Measurements from ENCODE around the gene SRGAP2C. TPM values are rescaled to one million over a fixed set of nuclear protein-coding genes. Genes with fewer than 3 reads are reported as not detected.
"Not testable (repeated sequence)": the region's sequence is repeated elsewhere in the genome, so short reads cannot be mapped to it uniquely, and the experiment has no call there.

The SRGAP2C gene
- total RNA-seq, 4 donors from 2014 or later = 7.8 to 22.7 (median 11.6) TPM

DNA sequence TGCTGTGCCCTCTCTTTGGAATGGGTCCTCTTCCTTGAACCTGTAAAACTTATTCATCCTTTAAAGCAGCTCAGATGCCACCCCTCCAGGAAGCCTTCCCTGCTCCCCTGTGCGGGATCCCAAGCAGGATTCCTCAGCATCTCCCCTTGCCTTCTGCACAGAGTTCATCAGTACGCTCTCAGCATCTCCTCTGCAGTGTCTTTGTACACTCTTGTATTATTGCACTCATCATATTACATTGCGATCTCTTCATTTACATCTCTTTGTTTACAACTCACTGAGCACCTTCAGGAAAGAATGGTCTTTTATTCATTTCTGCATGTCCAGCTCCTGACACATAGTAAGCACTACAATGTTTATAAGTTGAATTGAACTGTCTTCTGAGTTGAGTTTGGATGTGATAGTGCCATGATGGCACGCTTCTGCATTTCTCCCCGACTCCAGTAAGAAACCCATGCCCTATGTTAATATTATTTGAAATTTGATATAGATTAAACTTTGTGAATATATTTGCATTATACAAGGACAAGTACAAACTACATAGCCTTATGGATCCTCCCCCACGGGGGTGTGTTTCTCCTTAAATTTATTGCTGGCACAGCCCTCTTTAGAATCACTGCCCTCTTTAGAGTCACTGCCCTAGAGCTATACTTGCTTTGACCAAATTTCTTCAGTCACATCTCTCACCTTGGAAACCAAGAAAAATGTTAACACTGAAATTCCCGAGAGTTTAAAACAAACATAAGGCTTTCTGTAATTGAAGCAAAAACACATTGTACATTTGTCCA, 12.5 kb downstream of the SRGAP2C start:
- H3K9me3 ChIP-seq; intact Hi-C loops (cut with DNase I); H3K27ac ChIP-seq; H3K4me3 ChIP-seq (replicated peaks in 1 of 3); H3K27me3 ChIP-seq; H3K4me1 ChIP-seq; H3K36me3 ChIP-seq; DNase-seq: not testable (repeated sequence)
- 97 to 100% methylated on average over 3 of the region's 7 CpGs for WGBS, 2 donors

DNA sequence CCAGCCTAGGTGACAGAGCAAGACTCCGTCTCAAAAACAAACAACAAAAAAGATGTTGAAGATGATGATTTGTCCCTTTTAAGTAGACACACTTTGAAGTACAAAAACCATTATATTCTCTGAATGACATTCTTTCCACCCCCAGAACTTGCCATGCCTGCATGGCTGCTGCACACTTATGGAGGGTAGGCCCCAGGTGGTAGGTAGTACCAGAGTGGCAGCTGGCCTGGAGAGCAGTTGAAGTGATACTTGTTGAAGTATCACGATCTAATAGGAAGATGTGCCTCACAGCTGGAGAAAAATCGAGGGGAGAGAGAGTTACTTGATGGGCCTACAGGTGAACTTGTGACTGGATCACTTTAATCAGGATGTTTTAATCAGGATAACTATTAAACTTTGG, 15.0 kb downstream of the SRGAP2C start:
- H3K27me3 ChIP-seq; H3K9me3 ChIP-seq; DNase-seq; H3K4me3 ChIP-seq (replicated peaks in 1 of 3); intact Hi-C loops (cut with DNase I); H3K27ac ChIP-seq; H3K36me3 ChIP-seq; H3K4me1 ChIP-seq: not testable (repeated sequence)
- 91 to 92% methylated on average over 1 of the region's 3 CpGs for WGBS, 2 donors

DNA sequence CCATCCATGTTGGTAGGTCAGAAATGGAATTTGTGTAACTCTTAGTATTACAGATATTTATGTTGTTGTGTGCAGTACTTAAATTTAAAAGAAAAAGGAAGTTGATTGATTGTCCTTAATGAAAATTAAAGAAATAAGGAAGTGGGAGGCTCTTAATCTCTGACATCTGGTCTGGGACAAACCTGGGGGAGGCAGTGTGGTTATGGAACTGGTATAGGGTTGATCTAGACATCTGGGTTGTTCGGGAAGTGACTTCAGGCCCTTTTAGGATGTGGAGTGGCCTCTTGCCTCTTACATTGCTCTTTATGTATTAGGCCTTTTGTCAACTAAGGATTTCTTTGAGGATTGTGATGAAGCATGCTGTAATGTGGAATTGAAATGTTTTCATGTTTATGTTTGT, 15.5 kb downstream of the SRGAP2C start:
- H3K36me3 ChIP-seq; H3K9me3 ChIP-seq; H3K4me1 ChIP-seq; intact Hi-C loops (cut with DNase I); DNase-seq; H3K27me3 ChIP-seq; H3K4me3 ChIP-seq (replicated peaks in 1 of 3); H3K27ac ChIP-seq: not testable (repeated sequence)
- no CpG with 5 or more reads among the region's 1 CpG for WGBS, 2 donors

DNA sequence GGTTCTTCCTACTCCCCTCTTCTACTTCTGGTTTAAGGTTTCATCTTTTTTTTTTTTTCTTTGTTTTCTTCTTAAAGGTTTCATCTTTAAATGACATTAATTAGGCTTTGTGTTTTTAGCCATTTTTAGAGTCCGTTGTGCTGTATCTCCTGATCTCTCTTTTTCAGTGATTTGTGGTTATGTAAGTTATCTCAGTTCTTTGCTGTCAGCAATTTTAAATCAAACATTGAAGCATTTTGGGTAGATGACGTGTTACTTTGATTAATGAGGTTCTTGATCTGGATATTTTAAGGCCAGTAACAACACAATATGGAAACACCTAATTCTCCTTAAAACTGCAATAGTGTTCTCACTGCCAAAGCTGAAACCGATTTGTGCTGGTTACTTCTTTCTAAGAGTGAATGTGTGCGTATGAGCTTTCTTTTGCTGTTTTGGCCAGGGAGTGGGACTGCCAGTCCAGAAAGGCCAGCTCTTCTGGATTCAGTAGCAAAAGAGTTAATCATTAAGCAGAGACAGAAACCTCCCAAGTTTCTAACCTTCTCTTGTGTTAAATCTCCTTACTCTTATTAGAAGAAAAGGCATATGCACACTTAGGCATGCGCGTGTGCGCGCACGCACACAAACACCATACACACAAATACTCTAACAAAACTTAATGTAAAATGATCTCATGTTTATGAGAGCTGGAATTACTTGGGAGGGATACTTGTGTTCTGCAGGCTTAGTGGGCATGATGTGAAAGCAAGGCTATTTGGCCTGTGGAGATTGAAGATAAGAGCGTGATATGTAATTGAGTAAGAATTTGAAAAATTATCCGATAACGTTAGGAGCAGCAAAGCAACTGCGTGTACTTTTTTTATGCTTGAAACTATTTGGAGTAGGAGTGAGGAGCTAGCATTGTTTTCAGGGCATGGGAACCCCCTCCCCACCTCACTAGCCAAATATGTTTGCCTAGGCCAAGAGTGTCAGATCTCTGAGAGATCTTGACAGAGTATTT, 16.5 kb downstream of the SRGAP2C start:
- H3K27me3 ChIP-seq; H3K4me3 ChIP-seq (replicated peaks in 1 of 3); H3K36me3 ChIP-seq; intact Hi-C loops (cut with DNase I); H3K9me3 ChIP-seq; DNase-seq; H3K4me1 ChIP-seq; H3K27ac ChIP-seq: not testable (repeated sequence)
- 82 to 86% methylated on average over 9 of the region's 13 CpGs for WGBS, 2 donors

DNA sequence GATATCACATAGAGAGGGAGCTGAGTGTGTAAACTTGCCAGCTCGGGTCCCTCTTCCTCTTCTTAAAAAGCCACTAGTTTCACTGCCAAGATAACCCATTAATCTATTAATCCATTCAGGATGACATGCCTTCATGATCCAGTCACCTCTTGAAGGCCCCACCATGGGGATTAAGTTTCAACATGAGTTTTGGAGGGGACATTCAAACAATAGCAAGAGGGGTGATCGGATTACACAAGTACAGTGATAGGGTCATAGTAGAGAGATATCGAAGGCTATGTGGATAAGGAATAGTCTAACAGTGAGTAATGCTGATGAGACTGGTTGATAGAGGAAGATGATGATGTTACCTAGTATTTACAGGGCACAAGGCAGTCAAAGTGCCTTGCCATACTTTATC, 18.2 kb downstream of the SRGAP2C start:
- H3K4me1 ChIP-seq; H3K27ac ChIP-seq; DNase-seq; H3K9me3 ChIP-seq; H3K4me3 ChIP-seq (replicated peaks in 1 of 3); intact Hi-C loops (cut with DNase I); H3K27me3 ChIP-seq; H3K36me3 ChIP-seq: not testable (repeated sequence)
- 92 to 95% methylated on average over 2 to 3 of the region's 3 CpGs for WGBS, 2 donors

DNA sequence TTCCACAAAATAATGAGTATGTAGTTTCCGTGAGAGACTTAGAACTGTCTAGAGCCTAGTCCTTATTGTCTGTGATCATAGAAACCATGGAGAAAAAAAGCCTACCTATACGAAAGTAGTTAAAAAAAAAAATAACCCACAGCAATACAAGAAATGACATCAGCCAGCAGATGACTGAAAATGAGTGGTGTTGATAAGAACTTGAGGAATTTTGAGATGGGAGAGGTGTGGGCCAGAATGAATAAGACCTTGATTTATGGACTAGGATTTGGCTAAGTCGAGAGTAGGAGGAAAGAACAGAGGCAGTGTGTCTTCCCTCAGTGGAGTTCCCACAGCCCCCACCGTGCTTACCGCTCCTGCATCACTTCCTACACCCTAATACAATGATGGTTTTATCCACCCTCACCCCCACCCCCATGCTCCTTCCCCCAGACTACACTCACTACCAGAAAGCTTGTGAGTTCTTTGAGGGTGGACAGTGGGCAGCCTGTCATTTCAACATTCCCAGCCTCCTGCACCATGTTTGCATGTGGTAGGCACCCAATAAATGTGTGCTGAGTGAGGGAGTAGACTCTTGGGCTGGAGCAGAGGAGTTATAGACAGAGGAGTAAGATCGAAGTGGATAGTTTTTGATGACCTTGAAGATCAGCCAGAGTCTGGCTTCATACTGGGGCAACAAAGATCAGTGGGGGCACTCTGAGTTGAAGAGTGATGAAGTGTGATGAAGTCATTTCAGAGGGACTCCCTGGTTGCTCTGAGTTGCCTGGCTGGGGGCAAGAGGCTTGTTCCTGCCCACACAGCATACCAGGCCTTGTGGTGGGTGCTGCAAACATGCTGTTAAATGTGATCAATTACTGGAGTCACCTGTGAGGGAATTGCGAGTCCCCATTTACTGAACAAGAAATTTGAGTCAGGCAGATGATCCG, 21.3 kb downstream of the SRGAP2C start:
- intact Hi-C loops (cut with DNase I); H3K27me3 ChIP-seq; H3K27ac ChIP-seq; H3K4me3 ChIP-seq (replicated peaks in 1 of 3); H3K36me3 ChIP-seq; H3K4me1 ChIP-seq; H3K9me3 ChIP-seq; DNase-seq: not testable (repeated sequence)
- 93 to 95% methylated on average over 1 of the region's 8 CpGs for WGBS, 2 donors

DNA sequence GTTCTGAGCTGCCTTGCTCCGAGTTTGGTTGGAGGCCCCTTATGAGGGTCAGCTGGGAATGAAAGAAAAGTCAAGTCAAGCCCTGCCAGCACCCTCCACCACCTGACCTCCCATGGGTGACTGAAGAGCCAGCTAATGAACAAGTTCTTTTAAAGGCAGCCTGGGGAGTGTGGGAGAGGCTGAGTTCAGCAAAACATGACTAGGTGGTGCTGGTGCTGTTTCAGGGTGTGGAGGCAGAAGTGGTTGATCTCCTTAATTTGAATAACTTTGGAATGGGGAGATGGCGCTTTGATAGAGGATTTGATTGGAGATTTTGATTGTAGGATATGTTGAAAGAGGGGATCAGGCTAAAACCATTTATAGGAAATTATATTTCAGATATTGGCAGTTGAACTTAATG, 22.6 kb downstream of the SRGAP2C start:
- DNase-seq; H3K27ac ChIP-seq; H3K4me3 ChIP-seq (replicated peaks in 1 of 3); H3K27me3 ChIP-seq; H3K4me1 ChIP-seq; H3K9me3 ChIP-seq; intact Hi-C loops (cut with DNase I); H3K36me3 ChIP-seq: not testable (repeated sequence)
- 83 to 100% methylated on average over 1 to 2 of the region's 2 CpGs for WGBS, 2 donors

DNA sequence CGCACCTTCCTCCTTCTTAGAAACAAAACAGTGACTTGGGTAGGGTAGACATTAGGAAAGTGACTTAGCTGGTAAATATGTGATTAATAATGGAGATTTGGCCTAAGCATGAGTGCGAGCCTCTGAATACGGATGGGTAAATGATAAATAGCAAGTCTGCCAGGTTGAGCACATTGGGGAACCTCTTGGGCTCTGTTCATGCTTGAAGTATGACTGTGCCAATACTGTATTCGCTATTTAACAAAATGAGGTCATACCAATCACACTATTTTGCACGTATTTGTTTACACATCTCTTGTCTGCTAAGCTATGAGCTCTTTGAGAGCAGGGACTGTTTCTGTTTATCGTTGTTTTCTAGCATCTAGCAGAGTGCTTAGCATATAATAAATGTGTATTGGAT, 23.6 kb downstream of the SRGAP2C start:
- H3K27me3 ChIP-seq; H3K9me3 ChIP-seq; H3K4me3 ChIP-seq (replicated peaks in 1 of 3); H3K27ac ChIP-seq; intact Hi-C loops (cut with DNase I); H3K4me1 ChIP-seq; H3K36me3 ChIP-seq; DNase-seq: not testable (repeated sequence)
- WGBS, 2 donors = 94 to 97% methylated on average over 5 of the region's 6 CpGs

DNA sequence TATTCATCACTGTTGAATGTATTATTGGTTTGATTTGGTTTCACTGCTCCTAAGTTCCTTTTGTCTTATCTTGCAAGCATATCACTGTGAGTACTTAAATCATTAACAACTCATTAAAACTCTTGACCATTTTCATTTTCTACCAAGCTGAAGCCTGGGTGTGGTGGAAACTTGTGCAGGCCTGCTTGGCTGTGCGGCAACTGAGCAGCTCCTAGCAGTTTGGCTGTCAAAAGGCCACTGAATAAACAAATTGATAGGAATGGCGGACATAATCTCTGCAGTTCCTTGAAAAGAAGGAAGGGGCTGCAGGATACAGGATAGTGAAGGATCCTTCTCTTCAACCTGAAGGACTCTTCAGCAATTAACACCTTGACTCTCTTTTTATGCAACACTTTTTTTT, 26.0 kb downstream of the SRGAP2C start:
- H3K9me3 ChIP-seq; intact Hi-C loops (cut with DNase I); DNase-seq; H3K27me3 ChIP-seq; H3K36me3 ChIP-seq; H3K4me3 ChIP-seq (replicated peaks in 1 of 3); H3K27ac ChIP-seq; H3K4me1 ChIP-seq: not testable (repeated sequence)
- WGBS, 2 donors = 87 to 100% methylated on average over 2 of the region's 2 CpGs

DNA sequence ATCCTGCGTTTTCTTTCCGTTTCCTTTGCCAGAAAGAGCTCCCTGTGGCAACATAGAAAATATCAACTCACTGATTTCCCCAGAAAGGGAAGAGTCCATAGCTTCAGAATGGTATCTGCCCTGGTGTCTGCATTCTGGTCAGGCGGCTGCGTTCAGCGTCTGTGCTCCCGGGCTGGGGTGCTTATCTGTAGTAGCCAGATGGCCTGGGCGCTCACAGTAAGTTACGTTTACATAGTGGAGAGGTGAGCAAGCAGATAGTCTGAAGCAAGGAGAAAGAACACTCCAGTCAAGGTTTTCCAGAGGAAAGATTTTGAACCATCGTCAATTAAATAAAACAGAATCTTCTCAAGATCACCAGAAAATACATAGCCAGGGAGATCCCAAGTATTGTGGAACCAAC, 28.7 kb downstream of the SRGAP2C start:
- 81 to 100% methylated on average over 2 to 3 of the region's 9 CpGs for WGBS, 2 donors
- DNase-seq; intact Hi-C loops (cut with DNase I): not testable (repeated sequence)

DNA sequence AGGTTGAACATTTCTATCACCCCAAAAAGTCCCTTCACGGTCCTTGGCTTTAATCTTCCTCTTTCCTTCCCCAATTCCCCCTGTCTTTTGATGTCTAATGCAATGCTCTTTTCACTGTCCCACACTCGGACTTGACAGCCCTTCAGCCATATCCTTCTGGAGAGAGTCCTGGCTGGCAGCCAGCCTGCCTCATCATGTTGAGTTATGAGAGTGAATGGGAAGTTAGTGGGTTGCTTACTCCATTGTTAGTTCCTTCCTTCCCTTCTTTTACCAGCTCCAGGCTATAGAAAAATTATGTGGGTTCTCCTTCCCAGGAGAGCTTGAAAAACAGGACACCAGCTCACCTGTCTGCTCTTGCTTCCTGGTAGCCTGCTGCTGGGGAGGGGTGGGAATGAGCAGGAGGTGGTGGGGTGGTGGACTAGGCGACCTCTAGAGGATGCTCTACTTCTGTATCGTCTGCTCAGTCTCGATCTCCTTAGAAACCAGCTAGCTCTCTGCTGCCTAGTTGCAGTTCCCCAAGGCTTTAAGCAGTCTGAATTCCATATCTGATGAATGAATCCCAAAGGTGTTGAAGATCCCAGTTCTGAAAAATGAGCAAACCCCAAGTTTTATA, 29.9 kb downstream of the SRGAP2C start:
- DNase-seq; H3K36me3 ChIP-seq; intact Hi-C loops (cut with DNase I); H3K9me3 ChIP-seq; H3K27ac ChIP-seq; H3K27me3 ChIP-seq; H3K4me1 ChIP-seq; H3K4me3 ChIP-seq (replicated peaks in 1 of 3): not testable (repeated sequence)
- WGBS, 2 donors = no CpG with 5 or more reads among the region's 5 CpGs

More for the DNA sequence above, 28.7 kb downstream of the SRGAP2C start:
- H3K36me3 ChIP-seq; H3K9me3 ChIP-seq; H3K4me1 ChIP-seq; H3K27me3 ChIP-seq; H3K4me3 ChIP-seq (replicated peaks in 1 of 3); H3K27ac ChIP-seq: not testable (repeated sequence)
